Left colon (tissue), 2 donors: ENCODE data around the gene SPRY2. TPM values are rescaled to one million over a fixed set of nuclear protein-coding genes. Genes with fewer than 3 reads are reported as not detected.

Experiments
- ATAC-seq: fragments of 200-7000 bp; cut with Tn5 transposase; one replicate; pipeline ENCODE4 v1.9.1; 2020; ENCODE audit warnings: mild to moderate bottlenecking, moderate library complexity
- DNase-seq, 2 donors: peaks; one replicate each; pipeline ENCODE4 v3.0.0-alpha.2; 2020
- intact Hi-C, 2 donors: fragments of 100-400 bp; cut with DNase I in 1 of 2; cut with micrococcal nuclease in 1 of 2; formaldehyde crosslinking; loops; one replicate each; pipeline versions ENCODE4 v1.11.2 to v1.14.0; 2022; cut with DNase I, micrococcal nuclease
- long read RNA-seq: library from polyadenylated mRNA; unstranded; transcript quantifications from one replicate; pipeline ENCODE4 v2.0.0, GENCODE V29; 2021
- total RNA-seq, 2 donors: library from RNA; stranded (reverse); fragmentation: NEBNext Ultra II Directional; extraction: Animal tissue kit (Norgen Biotek cat#: 25700); gene quantifications; one replicate each; pipeline ENCODE4 v1.2.1, GENCODE V29; 2021
- donor health status: DM: no; HTN: no; CAD: no.
- donor health status: DM: yes; HTN: yes; CAD: no.

Gene SPRY2
- total RNA-seq = 10 to 100 TPM; 52.4 to 66.8 TPM
- long read RNA-seq, transcript SPRY2-202 (2 exons, 2,111 nt) = major isoform, 53 of 72 reads
- long read RNA-seq, partial matches to known transcripts = 0 of 72 reads
- long read RNA-seq, other reads (novel, unspliced or antisense) = 18 of 72 reads

- ATAC-seq = peak; percentile 73
- peak; percentile 92 to 95 for DNase-seq
- intact Hi-C loops = no loop called here
Measured at GRCh38 chr13:80341101-80341755, at the start of gene SPRY2. Gene SPRY2 (minus strand): TSS chr13:80341126. CDS start chr13:80337705, 3,421 bp downstream.

GRCh38 chr13:80390338-80390737 lies 49.4 kb upstream of the SPRY2 start:
- intact Hi-C loops = no loop called here
- DNase-seq (no peak), ATAC-seq (no peak)

DNA sequence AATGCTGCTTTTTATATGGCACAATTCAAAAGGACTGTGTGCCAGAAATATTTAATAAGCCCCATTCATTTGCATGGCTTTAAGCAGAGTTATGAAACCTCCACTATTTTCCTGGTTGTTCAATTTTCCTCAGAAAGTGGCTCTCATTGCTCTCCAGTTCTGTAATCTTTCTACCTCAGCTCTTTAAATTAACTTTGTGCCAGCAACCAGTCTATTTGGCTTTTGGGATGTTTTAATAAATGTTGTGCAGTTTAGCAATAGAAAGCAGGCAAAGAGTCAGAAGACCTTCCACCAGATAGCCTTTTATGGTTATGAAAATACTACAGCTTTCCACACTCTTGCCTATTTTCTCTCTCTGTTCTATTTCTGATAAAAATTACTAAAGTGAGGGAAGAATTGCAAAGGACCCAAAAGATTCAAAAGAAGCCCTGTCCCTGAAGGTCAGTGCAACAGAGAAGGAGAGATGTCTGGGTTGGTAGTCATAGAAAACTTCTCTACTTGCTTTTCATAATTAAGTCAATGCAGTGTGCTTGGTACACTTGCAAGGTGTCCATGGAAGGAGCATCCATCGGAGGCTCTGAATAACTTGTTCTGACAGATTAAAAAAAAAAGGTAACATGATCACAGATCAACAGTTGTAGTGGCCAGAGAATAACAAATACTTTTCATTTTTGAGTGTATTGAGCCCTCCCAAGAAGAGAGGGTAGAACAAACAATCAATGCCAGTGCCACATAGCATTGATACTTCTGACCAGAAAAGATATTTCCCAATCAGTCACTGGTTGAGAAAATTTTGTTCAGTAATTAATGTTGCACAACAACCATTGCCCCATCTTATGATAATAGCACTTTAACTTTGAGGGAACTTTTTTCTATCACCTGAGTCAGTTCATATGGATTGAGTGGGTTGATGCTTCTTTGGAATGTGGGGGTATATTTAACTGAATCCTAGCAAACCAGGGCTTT lies 48.4 kb upstream of the SPRY2 start:
- DNase-seq (no peak), ATAC-seq (no peak)
- intact Hi-C loops = no loop called here

DNA sequence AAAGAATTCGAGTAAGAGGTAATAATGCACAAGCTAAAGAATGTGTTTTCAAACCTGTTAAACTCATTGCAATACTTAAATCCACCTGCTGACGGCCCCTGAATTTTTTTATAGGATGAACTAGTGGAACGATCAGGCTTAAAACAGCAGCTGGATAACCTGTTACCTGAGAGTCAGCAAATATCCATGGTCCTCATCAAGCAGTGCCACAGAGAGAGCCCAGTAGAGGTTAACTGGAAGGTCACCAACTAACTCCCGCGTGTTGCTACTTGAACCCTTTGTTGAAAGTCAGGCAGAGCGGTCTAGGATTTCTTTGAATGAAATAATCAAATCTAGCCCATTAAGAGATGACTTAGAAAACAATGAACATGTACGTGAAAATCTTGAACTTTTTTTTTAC lies 47.6 kb upstream of the SPRY2 start:
- ATAC-seq (no peak), DNase-seq (no peak)
- intact Hi-C loops = no loop called here

GRCh38 chr13:80386592-80386991 lies 45.7 kb upstream of the SPRY2 start:
- no peak for DNase-seq
- intact Hi-C loops = no loop called here
- ATAC-seq = no peak

DNA sequence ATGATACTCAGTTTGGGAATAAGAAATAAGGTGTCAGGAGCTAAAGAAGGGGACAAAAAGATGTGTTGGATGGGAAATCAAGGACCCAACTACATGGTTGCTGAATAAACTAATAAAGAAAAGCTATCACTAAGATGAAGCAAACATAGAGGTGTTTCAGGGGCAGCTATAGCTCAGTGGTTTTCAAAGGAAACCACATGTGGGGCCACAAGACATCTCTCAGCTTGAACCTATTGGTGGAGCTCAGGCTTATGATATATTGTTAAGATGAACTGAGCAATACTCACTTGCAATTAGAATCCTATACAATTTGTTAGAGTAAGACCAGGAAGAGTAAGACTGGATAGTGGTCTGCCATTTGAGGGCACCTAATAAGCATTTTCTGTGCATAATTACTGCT lies 45.1 kb upstream of the SPRY2 start:
- intact Hi-C loops = no loop called here
- DNase-seq (no peak), ATAC-seq (no peak)

DNA sequence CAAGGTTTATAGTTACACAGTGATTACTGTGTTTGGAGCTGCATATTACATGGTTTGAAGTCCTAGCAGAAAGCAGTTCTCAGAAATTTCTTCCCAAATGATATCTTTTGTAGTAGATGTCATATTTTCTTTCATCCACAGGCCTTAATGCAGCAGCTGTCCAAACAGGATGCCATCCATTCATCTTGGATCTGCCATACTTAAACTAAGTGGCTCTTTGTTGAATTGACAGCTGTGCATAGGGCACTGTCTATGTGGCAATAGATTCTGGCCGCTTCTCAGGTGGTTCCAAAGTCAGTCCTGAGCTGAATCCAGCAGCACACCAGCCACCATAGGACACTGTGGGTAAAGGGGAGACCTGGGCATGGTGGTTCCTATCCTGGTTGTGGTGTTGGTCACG lies 41.6 kb upstream of the SPRY2 start:
- ATAC-seq = no peak
- no peak for DNase-seq
- intact Hi-C loops = no loop called here

DNA sequence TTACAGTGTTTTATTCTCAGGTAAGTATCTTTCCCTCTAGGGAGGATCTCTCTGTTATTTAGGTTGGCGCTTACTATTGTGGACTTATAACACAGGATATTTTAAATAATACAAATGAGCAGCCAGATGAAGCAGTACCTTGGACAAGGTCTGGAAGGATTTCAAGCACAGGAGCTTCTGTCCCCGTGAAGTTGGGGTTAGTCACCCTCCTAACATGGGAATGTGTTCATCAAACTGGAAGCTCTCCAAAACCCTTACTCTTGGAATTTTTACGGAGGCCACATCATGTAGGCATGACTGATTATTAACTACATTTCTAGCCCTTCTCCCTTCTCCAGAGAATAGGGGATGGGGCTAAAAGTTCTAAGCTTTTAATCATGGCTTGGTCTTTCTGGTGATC lies 38.3 kb upstream of the SPRY2 start:
- DNase-seq = no peak
- intact Hi-C loops = no loop called here
- no peak for ATAC-seq

- intact Hi-C loops = no loop called here
- DNase-seq (no peak), ATAC-seq (no peak)
Measured at GRCh38 chr13:80376554-80376953, 35.6 kb upstream of the SPRY2 start.

DNA sequence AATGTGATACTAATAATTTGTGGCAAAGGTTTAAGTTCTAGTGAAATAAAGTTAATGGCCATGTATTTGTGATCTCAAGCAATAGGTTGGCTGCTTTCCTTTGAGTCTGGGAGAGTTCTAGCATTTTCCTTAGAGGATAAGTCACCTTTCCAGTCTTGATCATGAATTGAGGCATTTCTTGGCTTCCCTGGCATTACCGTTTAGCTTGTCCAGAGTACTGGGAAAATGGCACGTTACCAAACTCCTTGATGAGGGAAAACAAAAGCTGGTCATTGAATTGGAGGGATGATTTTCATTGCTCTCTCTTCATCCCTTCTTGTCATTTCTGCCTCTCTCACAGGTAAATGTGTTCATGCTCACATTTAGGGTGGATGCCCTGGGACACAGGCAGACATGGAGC lies 34.0 kb upstream of the SPRY2 start:
- ATAC-seq (no peak), DNase-seq (no peak)
- intact Hi-C loops = no loop called here

GRCh38 chr13:80374444-80374843 lies 33.5 kb upstream of the SPRY2 start:
- intact Hi-C loops = no loop called here
- ATAC-seq = no peak
- peak in 1 of 2 donors; percentile 32 for DNase-seq

DNA sequence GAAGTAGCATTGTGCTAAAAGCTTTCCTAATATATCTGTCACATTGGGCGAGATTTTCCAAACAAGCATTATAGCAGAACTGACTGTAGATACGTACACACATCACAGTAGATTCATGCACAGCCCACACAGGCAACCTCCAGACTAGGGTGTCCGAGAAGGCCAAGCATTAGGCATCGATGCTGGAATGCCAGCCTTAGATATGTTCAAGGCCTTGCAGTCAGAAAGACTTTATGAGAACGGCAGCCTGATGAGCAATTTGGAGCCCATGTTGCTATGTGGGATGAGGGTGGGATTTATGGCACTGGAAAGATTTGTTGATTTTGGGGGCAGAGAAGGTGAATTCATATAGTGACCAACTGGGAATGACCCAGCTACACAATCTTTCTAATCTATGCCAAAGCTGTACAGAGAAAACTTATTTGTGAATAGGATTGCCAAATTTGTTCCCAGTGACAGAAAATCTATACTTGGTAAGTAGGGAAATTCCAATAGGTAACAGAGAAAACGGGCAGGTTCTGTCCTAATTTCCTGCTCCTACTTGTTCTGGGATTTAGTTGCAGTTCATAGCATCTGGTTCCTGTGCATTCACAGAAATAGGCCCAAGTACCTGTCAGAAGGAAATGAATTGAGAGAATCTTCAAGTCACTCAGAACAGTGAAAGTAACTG lies 31.0 kb upstream of the SPRY2 start:
- intact Hi-C loops = no loop called here

DNA sequence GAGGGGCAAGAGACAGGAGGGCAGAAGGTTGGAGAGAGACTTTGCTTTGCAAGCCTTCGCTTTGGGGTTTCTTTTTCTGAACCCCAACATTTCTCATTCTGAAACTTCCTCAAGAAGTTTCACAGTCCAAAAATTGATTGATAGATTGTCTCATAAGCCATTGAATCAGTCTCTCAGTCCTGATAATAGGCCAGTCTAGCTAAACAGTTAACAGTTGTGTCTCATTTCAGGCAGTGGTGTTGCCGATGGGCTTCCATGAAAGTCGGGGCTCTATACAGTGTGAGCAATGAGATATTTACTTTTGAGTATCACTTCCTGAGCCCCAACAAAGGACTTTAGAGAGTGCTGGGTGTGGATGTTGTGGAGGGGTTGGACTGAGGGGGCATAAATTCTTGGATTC lies 26.5 kb upstream of the SPRY2 start:
- intact Hi-C loops = loop anchor here in 1 of 2 donors (10.0 kb wide), 2 partner anchors 593 to 693 kb away; no protein-coding TSS in a partner anchor
- DNase-seq (no peak), ATAC-seq (no peak)

More for the DNA sequence above, 31.0 kb upstream of the SPRY2 start:
- ATAC-seq = no peak
- DNase-seq = no peak

DNA sequence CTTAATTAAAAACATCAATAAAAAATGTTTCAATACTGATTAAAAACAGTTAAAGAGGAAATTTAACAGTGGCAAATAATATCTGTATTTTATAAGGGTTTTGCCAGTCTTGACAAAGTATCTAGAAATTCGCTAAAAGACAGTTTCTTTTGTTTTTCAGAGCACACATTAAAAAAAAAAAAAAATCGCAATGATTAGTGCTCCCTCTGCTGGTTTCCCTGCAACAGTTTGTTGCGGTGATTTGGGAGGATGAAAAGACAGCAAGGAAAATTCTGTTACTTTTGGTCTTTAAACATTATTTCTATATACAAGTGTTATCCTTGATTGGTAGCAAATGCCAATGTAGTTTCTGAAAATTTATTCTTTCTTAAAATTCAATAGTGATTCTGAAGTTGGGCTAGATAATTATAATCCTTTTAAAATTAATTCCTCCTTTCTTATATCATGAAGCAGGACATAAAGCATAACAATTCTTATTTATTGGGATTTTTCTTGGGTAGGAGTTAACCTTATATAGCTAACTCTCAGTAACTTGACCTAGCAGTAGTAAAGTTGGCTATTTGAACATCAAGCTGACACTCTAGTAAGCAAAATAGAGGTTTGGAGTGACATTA lies 23.1 kb upstream of the SPRY2 start:
- no peak for ATAC-seq
- intact Hi-C loops = loop anchor here in 1 of 2 donors (10.0 kb wide), 2 partner anchors 589 to 689 kb away; no protein-coding TSS in a partner anchor
- DNase-seq = no peak

GRCh38 chr13:80362481-80362880 lies 21.6 kb upstream of the SPRY2 start:
- ATAC-seq (peak; percentile 92), DNase-seq (no peak)
- intact Hi-C loops = loop anchor here in 1 of 2 donors (10.0 kb wide), 2 partner anchors 588 to 688 kb away; no protein-coding TSS in a partner anchor

DNA sequence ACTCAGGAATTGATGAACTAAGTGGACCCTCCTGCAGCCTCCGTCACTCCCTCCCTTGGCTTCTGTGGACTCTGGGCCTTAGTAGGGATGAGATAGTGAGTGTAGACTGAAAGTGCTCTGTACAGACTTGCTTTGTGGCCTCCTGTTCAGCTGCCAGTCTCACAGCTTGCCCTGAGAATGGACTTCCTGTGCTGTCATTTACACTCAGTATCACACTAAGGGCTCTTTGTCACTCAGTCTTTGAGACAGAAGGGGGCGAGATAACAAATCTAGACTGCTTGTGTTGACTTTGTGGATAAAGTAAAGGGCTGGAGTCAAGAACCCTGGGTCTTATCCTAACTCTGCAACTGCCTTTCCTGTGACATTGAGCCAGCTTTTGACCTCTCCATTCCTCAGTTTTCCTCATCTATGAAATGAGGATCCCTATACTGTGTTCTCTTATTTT lies 21.0 kb upstream of the SPRY2 start:
- ATAC-seq (peak; percentile 78), DNase-seq (no peak)
- intact Hi-C loops = loop anchor here in 1 of 2 donors (10.0 kb wide), 2 partner anchors 587 to 687 kb away; no protein-coding TSS in a partner anchor

DNA sequence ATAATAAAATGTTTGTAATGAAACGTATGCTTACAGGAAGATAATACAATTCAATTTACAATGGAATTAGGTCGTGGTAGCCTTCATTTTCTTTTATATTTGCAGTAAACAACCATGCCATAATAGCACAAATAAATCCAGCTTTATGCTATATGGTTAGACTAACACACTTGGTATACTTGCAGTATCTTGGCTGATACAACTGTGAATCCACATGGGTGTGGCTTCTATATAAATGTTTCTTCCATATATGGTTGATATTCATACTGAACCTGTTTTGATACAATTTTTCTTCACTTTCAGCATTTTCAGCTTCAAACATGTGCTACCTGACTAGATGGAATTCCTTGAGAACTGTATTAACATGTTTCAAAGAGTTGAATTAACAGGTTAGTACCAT lies 20.4 kb upstream of the SPRY2 start:
- peak; percentile 66 for ATAC-seq
- intact Hi-C loops = loop anchor here in 1 of 2 donors (10.0 kb wide), 2 partner anchors 586 to 686 kb away; no protein-coding TSS in a partner anchor

GRCh38 chr13:80360453-80360800 lies 19.5 kb upstream of the SPRY2 start:
- DNase-seq (no peak), ATAC-seq (no peak)
- intact Hi-C loops = loop anchor here in 1 of 2 donors (10.0 kb wide), 2 partner anchors 586 to 686 kb away; no protein-coding TSS in a partner anchor

More for the DNA sequence above, 20.4 kb upstream of the SPRY2 start:
- DNase-seq = no peak
